OCI-LY7 (cell line): ENCODE results near the gene FAM184B.

Source experiments
- EZH2phosphoT487 ChIP-seq: fragments of 200-600 bp; sonication (generic); IDR thresholded peaks from 2 replicates; pipeline ENCODE4 v1.6.1; 2018; ENCODE audit warnings: low read depth, borderline replicate concordance, mild to moderate bottlenecking, mixed run types, antibody characterized with exemption, low read length, moderate library complexity, mixed read lengths
- TF ChIP-seq, protein P1 (sequence below): fragments of 200-600 bp; sonication (generic); conservative IDR thresholded peaks from 2 replicates; pipeline ENCODE4 v1.5.1; 2014; ENCODE audit warnings: mild to moderate bottlenecking, antibody characterized with exemption, low read length, moderate library complexity, mixed read lengths

DNA sequence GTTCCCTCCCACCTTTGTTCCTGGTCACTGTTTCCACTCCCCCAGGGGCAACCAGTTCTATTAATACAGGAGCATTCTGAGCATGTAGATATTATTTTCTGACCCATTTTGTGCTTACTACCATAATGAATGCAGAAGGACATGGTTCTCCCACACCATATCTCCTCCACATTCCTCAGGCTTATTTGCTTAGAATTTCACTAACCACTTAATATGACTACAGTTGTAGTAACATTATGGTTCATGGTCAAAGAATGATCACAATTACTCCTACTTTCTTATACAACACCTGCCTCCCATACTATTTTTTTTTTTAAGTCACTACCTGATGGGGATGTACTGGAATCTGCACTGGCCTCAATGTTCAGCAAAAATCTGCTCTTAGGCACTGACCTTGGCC, 7.5 kb upstream of the FAM184B start:
- TF ChIP-seq, protein P1, sequence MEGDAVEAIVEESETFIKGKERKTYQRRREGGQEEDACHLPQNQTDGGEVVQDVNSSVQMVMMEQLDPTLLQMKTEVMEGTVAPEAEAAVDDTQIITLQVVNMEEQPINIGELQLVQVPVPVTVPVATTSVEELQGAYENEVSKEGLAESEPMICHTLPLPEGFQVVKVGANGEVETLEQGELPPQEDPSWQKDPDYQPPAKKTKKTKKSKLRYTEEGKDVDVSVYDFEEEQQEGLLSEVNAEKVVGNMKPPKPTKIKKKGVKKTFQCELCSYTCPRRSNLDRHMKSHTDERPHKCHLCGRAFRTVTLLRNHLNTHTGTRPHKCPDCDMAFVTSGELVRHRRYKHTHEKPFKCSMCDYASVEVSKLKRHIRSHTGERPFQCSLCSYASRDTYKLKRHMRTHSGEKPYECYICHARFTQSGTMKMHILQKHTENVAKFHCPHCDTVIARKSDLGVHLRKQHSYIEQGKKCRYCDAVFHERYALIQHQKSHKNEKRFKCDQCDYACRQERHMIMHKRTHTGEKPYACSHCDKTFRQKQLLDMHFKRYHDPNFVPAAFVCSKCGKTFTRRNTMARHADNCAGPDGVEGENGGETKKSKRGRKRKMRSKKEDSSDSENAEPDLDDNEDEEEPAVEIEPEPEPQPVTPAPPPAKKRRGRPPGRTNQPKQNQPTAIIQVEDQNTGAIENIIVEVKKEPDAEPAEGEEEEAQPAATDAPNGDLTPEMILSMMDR: no peak
- no peak for TF ChIP-seq EZH2phosphoT487
